DND-41 (cell line): ENCODE results near the gene ETFA.

Experiments
- ATAC-seq: fragments of 200-7000 bp; cut with Tn5 transposase; 3 replicates; pipeline ENCODE4 v1.9.1; 2021; ENCODE audit warnings: low read depth; ENCODE audit not compliant: insufficient read depth
- DNase-seq: peaks from one replicate; pipeline ENCODE4 v3.0.0-alpha.2; 2020
- H2AFZ ChIP-seq: 2 replicates; pipeline ENCODE4 v1.6.0; 2012; ENCODE audit warnings: low read depth, low read length
- H3K27ac ChIP-seq: 2 replicates; pipeline ENCODE4 v1.5.1; 2012; ENCODE audit warnings: low read length, inconsistent platforms
- H3K27me3 ChIP-seq: fragments of 200-600 bp; sonication (generic); 2 replicates; pipeline ENCODE4 v1.6.0; 2012; ENCODE audit warnings: low read length, mild to moderate bottlenecking, inconsistent platforms; ENCODE audit not compliant: insufficient read depth, poor library complexity
- H3K36me3 ChIP-seq: 2 replicates; pipeline ENCODE4 v1.5.1; 2012; ENCODE audit warnings: low read length, inconsistent platforms; ENCODE audit not compliant: insufficient read depth
- H3K4me1 ChIP-seq: 2 replicates; pipeline ENCODE4 v1.5.1; 2012; ENCODE audit warnings: mild to moderate bottlenecking, low read length; ENCODE audit not compliant: insufficient read depth
- H3K4me2 ChIP-seq: 2 replicates; pipeline ENCODE4 v1.6.0; 2012; ENCODE audit warnings: mild to moderate bottlenecking, moderate library complexity, low read length, inconsistent platforms; ENCODE audit not compliant: insufficient read depth
- H3K4me3 ChIP-seq, 2 experiments: fragments of 200-600 bp in 1 of 2; shearing (Covaris generic) in 1 of 2; 2 replicates each; pipeline ENCODE4 v1.5.1; 2012 to 2016; ENCODE audit warnings: inconsistent platforms in 2 of 2, low read length in 2 of 2, mild to moderate bottlenecking in 2 of 2, low read depth in 1 of 2, moderate library complexity in 1 of 2
- H3K79me2 ChIP-seq: 2 replicates; pipeline ENCODE4 v1.6.0; 2012; ENCODE audit warnings: low read length, inconsistent platforms; ENCODE audit not compliant: insufficient read depth
- H3K9ac ChIP-seq: 2 replicates; pipeline ENCODE4 v1.6.0; 2012; ENCODE audit warnings: low read depth, mild to moderate bottlenecking, inconsistent platforms, low read length, moderate library complexity
- H3K9me3 ChIP-seq: 2 replicates; pipeline ENCODE4 v1.5.1; 2012; ENCODE audit warnings: low read length, moderate library complexity, mild to moderate bottlenecking, inconsistent platforms; ENCODE audit not compliant: insufficient read depth, severe bottlenecking
- H4K20me1 ChIP-seq: 2 replicates; pipeline ENCODE4 v1.6.0; 2012; ENCODE audit warnings: low read length; ENCODE audit not compliant: insufficient read depth
- CTCF ChIP-seq: IDR thresholded peaks from 2 replicates; pipeline ENCODE4 v1.5.1; 2012; ENCODE audit warnings: borderline replicate concordance, low read length, moderate library complexity, mild to moderate bottlenecking; ENCODE audit not compliant: poor library complexity, severe bottlenecking; ENCODE audit errors: extremely low read depth
- EZH2 ChIP-seq: IDR thresholded peaks from 3 replicates; pipeline ENCODE4 v1.6.1; 2012; ENCODE audit warnings: borderline replicate concordance, low read depth, mild to moderate bottlenecking, moderate library complexity, low read length, inconsistent platforms; ENCODE audit not compliant: severe bottlenecking

The ETFA gene

GRCh38 chr15:76165951-76166350 lies 145.3 kb downstream of the ETFA start:
- no peak for DNase-seq
- no peak overlapping the region for H3K4me2 ChIP-seq
- no peaks in the 10 kb centered on the region for H3K79me2 ChIP-seq
- no peak overlapping the region for H3K4me3 ChIP-seq
- no peak overlapping the region for H2AFZ ChIP-seq
- H3K9me3 ChIP-seq = no peaks in the 10 kb centered on the region
- H3K27me3 ChIP-seq = no peaks in the 10 kb centered on the region
- no peak overlapping the region for H3K27ac ChIP-seq
- no peak for TF ChIP-seq EZH2
- no peak for TF ChIP-seq CTCF
- H3K9ac ChIP-seq = no peak overlapping the region
- no peak for ATAC-seq
- no peaks in the 10 kb centered on the region for H4K20me1 ChIP-seq
- H3K4me1 ChIP-seq = no peaks in the 10 kb centered on the region
- H3K36me3 ChIP-seq = no peaks in the 10 kb centered on the region
